ENCODE measurements around the gene COL12A1.

DNA sequence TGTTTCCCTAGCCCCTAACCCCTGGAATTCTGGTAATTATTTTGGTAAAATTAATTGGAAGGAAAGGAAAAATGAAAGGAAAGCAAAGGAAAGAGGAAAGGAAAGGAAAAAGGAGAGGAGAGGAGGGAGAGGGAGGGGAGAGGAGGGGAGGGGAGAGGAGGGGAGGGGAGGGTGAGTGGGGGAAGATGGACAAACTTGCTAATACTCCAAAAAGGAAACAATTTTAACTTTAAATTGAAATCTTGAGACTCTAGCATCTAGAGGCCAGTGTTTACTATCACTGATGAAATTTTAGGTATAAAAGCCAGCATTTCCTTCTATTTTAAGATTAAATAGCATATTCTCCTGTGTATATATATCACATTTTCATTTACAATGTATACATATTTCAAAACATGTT is 156.5 kb downstream of the COL12A1 start:
- TF ChIP-seq, protein P1, sequence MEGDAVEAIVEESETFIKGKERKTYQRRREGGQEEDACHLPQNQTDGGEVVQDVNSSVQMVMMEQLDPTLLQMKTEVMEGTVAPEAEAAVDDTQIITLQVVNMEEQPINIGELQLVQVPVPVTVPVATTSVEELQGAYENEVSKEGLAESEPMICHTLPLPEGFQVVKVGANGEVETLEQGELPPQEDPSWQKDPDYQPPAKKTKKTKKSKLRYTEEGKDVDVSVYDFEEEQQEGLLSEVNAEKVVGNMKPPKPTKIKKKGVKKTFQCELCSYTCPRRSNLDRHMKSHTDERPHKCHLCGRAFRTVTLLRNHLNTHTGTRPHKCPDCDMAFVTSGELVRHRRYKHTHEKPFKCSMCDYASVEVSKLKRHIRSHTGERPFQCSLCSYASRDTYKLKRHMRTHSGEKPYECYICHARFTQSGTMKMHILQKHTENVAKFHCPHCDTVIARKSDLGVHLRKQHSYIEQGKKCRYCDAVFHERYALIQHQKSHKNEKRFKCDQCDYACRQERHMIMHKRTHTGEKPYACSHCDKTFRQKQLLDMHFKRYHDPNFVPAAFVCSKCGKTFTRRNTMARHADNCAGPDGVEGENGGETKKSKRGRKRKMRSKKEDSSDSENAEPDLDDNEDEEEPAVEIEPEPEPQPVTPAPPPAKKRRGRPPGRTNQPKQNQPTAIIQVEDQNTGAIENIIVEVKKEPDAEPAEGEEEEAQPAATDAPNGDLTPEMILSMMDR (conservative IDR thresholded peaks at IDR 0.05 in 1 of 2, IDR thresholded peaks at IDR 0.05 in 1 of 2; ENCODE audit: low read depth in 1 of 2, low read length in 2 of 2) = no peak
- no peak for TF ChIP-seq EZH2 (IDR thresholded peaks at IDR 0.05; ENCODE audit: low read length, missing control alignments)
